CD4-positive, alpha-beta T cell treated with Interleukin-15 for 4 hours (primary cell): ENCODE results near the gene UFSP2.

Experiments used
- DNase-seq: peaks from one replicate; pipeline ENCODE4 v3.0.0-alpha.2; 2020; ENCODE audit warnings: low spot score

The UFSP2 gene

DNA sequence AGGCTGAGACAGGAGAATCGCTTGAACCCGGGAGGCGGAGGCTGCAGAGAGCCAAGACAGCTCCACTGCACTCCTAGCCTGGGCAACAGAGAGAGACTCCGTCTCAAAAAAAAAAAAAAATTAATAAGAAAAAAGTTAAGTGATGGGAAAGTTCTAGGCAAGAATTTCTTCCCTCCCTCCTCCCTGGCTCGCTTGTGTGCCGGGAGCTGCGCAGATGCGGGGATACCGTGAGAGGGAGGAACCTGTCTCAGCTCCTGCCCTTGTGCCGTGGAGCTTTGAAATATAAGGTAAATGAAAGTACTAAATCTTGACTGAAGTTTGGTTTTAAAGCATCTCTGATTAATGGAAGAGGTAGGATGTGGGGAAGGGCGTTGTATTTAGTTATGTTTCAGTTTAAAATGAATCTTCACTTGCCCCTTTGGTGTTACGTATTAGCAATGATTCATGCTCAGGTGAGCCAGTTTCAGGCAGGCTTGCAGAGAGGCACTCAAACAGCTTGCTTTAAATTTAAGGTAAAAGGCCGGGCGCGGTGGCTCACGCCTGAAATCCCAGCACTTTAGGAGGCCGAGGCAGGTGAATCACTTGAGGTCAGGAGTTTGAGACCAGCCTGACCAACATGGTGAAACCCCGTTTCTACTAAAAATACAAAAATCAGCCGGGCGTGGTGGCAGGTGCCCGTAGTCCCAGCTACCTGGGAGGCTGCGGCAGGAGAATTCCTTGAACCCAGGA lies 1.4 kb upstream of the UFSP2 start:
- DNase-seq, result no peak

DNA sequence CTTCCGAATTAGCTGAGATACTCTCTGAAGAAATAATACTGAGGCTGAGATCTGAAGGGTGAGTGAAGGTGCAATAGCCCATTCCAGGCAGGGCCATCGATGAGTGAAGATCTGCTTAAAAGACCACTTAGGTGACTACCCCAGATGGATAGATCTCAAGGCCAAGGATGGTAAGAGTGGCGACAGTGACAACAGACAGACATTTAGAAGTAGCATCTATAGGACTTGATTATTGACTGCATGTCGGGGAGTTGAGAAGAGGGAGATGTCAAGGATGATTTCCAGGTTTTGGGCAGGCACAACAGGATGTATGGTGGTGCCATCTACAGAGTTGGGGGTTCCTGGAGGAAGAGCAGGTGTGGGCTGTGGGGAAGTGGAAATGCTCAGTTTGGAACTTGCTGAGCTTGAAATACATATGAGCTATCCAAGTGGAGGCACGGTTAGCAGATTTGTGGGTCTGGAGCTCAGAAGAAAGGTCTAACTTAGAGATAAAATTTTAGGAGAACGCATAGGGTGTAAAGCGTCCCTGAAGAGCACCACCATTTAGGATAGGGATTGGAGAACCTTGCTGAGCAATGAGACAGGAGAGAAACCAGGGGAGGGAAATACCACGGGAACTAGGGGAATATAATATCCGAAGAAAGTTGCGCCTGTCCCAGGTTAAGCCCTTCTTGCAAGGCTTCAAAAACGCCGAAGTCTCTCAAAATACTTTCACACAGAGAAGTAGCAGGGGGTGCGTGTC lies 688 bp downstream of the UFSP2 start:
- DNase-seq, result peak; percentile 1

DNA sequence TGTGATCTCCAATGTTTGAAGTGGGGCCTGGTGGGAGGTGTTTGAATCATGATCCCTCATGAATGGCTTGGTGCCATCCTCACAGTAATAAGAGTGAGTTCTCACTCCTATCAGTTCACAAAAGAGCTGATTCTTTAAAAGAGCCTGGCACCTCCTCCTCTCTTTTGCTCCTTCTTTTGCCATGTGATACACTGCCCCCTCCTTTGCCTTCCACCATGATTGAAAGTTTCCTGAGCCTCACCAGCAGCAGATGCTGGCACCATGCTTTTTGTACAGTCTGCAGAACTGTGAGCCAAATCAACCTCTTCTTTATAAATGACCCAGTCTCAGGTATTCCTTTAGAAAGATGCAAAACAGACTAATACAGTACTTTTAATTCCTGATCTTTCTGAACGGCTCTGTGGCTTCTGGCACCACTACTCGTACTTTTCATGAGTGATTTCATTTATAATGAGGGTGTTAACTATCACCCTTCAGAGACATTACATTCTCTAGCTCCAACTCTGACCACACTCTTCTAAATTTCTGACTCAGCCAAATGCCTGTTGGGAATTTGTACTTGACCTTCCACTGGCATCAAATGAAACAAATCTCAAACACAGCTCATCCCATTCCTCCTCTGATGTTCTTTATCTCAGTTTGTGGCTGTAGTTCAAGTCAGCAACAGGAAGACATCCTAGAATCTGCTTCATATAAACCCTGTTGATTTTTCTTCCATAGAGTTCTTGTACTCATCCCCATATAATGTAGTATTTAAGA lies 4.2 kb downstream of the UFSP2 start:
- no peak for DNase-seq

DNA sequence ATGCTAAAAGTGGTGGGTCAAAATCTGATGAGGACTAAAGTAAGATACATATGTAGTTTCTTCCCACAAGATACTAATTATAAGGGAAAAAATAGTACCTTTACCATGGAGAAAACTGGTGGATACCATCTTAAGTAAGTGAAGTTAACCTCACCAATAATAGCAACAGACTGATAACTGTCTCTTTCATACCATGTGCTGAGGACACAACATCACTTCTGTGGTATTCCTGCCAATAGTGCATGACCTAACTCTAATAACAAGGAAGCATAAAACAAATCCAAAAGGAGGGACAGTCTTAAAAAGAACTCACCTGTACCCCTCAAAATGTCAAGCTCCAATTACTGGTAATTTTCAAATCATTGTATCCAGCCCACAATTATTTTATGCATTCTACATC lies 8.8 kb downstream of the UFSP2 start:
- no peak for DNase-seq

DNA sequence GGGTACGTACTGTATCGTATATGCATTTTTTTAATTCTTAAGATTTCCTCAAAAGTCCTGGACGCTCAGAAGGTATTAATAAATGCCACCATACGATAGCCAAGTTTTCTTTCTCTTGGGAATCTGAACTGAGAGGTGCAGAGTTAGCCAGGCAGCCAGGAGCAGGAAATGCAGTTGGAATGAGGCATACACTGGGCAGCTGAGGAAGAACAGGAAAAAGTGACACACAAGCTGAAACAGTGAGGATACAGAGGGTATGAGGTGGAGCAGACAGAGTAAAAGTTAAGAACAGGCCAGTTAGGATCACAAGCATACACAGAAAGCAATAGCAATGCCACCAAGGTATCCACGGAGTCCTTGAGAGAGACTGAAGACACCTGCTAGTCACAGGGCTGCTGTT lies 13.4 kb downstream of the UFSP2 start:
- no peak for DNase-seq

DNA sequence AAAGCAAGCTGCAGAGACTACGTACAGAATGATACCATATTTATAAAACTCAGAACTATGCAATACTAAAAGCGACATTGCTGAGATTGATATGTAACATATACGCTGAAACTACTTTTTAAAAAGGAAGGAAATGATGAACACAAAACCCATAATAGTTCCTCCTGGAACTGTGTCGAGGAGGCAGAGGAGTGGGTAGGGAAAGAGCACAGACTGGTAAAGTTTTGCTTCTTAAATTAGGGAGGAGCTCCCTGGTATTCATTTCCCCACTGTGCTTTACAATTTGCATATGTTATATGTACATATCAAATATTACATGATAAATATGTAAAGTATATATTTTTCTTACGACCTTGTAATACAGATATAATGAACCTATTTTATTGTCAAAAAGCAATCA lies 13.9 kb downstream of the UFSP2 start:
- DNase-seq, result no peak

DNA sequence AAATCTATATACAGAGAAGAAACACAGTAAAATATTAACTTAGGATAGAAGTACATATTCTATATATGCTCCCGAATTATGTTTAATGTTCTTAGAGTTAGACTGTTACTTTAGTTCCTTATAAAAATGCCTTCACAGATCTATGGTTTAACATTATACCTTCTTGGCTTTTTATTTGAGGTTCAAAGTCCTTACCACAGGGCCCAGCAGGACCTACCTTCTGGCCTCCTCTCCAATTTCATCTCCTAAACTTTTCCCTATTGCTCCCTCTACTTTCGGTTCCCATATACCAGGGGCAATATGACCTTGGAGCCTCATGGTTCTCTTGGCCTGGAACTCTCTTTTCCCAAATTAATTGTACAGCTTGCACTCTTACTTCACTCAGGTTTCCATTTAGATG lies 17.3 kb downstream of the UFSP2 start:
- no peak for DNase-seq

DNA sequence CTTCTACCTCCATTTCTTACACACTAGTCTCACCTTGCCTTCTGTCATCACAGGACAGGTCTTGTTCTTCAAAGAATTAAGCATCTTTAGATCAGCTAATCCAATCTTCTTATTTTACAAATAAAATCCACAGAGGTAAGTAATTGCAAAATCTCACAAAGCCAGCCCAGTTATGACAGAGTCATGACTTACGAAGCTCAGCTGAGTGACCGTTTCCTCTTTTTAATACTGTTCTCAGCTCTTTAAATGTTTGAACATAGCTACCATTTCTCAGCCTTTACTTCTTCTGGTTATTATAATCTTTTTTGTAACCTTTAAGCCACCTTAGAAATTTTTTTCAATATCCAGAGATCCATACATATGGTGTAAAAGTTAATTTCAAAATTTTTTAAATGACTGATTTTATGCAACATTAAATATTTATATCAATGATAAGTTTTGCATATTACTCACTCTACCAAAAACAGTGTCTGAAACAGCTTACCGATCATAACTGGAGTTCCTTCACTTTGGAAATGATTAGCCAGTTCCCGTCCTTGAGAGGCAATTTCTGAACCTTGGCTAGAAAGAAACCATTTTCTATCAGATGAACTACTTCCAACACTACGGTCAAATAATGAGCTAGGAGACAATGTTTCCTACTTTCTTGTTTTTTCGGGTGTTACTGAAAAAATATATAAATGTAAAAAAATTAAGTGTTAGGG lies 20.3 kb downstream of the UFSP2 start:
- no peak for DNase-seq

DNA sequence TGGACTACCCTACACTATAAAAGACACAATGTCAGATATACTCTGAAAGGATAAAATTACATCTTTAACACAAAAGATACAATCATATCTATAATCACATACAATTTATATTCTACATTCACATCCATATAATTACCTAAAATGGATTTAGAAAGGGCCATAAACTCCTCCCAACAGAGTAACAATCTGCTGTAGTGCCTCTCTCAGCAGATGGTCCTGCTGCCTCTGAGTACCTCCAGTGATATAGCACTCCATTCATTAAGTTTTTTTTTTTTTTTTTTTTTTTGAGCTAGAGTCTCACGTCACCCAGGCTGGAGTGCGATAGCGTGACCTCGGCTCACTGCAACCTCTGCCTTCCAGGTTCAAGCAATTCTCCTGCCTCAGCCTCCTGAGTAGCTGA lies 21.7 kb downstream of the UFSP2 start:
- DNase-seq, result no peak

DNA sequence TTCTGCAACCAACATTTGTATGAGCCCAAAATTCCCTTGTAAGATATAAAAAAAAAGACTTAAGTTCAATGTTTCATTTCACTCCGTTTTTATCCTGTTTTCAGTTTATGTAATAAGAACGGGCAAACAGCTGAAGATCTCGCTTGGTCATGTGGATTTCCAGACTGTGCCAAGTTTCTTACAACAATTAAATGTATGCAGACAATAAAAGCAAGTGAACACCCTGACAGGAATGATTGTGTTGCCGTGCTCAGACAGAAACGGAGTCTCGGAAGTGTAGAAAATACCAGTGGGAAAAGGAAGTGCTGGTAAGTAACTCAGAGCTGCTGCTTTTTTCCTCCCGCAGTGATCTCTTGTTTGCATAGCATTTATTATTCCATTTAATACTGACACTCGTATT lies 26.3 kb downstream of the UFSP2 start:
- no peak for DNase-seq

DNA sequence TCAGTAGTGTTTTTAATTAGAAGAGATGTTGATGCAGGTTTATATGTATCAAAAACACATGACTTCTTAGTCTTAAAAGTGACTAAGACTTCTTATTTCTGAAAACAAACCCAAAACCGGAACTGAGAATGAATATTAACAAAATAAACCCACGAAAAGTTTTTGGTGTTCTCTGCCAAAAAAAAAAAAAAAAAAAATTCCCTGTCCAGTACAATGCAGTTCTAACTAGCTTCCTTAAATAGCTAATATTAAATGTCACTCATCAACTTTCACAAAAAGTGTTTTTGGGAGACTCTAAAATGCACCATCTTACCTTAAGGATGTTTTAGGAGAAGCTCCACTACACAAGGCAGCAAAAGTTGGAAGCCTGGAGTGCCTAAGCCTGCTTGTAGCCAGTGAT lies 27.1 kb downstream of the UFSP2 start:
- no peak for DNase-seq

DNA sequence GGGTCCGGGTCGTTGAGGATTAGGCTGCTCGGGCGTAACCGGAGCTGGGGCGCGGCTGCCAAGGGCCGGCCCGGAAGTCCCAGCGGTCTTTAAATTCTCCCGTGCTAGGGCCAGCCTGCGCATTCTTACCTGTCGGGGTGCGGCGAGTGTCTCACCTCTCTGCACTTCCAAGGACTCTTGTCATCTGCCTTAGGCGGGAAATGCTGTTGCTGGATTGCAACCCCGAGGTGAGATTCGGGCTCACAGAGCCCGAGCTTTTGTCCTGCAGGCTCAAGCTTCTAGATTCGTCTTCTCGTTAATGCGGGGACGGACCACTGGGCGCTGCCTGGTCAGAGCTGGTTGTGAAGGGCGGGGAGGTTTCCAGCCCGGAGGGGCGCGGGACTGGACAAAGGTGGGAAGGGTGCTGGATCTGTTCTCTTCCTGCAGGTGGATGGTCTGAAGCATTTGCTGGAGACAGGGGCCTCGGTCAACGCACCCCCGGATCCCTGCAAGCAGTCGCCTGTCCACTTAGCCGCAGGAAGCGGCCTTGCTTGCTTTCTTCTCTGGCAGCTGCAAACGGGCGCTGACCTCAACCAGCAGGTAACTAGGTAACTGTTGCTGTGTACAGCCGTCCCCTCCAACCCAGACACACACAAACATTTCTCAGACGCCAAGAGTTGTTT lies 28.9 kb downstream of the UFSP2 start, which contains the start of gene ANKRD37:
ANKRD37 (plus strand) TSS at position 118 of the 662 bp plus-strand sequence; CDS start at position 201, 83 bp downstream.
- no peak for DNase-seq

DNA sequence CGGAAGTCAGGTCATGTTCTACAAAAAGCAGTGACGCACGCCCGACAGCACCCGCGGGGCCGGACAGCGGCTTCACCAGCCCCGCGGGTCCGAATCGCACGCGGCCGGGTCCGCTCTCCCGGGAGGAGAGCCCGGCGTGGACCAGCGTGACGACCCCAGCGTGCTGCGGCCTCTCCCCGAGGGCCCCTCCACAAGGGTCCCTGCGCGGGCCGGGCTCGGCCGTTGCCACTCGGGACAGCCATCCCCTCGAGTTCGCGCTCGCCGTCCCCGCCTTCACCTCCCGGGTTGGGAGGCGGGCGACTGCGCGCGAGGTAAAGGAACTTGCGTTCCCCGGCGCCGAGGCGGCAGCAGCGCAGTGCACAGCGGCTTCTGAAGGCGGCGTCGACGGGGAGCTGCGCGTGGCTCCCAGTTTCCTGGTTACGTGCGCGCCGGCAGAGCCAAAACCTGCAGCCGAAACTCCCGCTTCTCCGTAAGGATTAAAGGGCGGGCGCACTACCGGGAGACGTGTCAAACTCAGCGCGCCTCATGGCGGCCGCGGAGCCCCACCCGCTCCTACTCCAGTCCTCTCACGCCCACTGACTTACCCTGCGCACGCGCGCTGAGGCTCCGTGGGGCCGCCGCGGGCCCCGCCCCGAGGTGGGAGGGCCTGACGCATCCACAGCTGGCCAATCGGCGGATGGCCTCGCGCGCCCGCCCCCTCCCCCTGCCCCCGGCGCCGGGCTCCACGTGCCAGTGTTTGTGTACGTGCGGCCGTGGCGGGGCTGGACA lies 29.6 kb downstream of the UFSP2 start:
- peak; percentile 97 for DNase-seq

DNA sequence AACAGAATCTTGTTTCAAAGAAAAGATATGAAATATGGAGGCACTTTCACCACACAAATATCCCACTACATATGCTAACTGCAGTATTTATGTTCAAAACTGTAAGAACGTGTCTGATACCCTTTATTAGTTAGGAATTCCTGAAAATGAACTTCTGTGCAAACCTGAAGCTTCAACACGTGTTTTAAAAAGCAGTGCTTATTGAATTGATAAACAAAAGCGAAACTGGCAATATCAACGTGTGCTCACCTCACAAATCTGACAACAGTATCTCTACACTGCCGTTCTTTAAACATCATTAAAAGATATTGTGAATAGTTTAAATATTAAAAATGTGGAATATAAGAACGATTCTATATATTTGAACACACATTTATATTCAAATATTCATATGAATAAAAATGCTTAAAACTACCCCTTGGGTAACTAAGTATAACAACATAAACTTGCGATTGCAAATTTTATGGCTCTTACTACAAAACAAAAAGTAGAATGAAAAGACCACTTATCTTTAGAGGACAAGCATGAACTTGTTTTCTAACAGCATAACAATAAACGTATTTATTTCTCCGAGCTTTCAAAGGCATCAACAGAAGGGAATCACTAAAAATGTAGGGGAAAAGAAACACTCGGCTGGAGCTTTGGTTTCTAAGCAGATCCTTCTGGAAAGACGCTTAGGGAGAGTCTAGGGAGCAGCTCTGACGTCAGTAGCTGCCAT lies 30.4 kb downstream of the UFSP2 start, which contains the start of gene LRP2BP:
LRP2BP (minus strand) TSS at position 687 of the 718 bp plus-strand sequence. CDS start 17,738 bp downstream, outside the sequence.
- peak; percentile 13 for DNase-seq

DNA sequence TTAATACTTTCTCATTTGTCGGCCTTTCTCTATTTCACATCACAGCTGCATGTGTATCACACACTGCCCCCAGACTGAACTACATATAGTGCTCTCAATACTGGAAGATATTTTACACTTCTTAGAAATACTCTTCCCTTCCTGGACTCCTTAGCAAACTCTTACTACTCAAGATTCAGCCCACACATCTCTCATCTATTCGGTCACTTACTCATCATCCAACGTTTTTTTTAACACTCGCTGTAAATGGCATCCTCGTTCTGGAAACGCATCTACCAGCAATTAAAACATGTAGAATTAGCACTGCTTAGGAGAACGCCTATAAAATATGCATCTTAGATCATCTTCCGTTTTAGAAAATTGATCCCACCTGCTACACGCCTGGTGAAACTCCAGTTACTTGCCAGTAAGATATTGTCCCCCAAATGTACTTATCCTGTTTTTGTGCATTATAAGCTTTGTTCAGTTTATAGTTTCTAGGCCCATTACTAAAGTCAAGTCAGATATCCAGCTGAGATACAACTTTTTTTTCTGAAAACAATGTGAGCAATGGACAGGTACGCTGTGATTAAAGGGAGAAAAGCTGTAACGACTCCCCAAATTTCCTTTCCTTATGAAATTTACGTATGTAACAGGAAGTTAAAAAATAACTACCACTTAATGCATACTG lies 31.1 kb downstream of the UFSP2 start:
- peak; percentile 49 for DNase-seq

DNA sequence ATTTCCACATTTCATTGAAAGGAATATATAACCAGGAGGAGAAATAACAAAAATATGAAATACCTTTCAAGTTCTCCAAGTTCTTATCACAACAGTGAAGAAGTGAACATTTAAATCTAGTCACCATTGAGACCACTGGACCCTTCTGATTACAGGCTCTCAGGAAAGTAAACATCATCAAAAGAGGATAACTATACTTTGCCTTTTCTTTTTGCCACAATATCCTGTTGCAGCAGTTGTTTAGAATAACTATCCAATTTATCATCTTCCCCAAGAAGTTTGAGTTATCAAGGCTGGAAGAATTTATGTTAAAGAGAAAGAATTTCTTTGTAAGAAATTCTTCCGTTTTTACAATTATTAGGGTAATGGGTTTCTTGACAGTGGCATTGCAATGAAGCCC lies 33.6 kb downstream of the UFSP2 start:
- DNase-seq, result no peak

DNA sequence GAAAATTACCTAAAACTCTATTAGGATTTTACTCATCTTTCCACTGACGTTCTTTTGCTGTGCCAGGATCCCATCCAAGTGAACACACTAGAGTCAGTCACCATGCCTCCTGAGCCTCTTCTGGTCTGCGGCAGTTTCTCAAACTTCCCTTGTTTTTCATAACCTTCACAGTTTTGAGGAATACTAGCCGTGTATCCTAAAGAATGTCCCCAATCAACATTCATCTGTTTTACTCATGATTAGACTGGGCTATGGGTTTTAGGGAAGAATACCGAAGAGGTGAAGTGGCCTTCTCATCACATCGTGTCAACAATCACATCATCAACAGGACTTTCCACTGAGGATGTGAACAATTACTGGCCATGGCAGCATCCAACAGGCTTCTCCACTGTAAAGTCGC lies 34.8 kb downstream of the UFSP2 start:
- DNase-seq, result no peak

DNA sequence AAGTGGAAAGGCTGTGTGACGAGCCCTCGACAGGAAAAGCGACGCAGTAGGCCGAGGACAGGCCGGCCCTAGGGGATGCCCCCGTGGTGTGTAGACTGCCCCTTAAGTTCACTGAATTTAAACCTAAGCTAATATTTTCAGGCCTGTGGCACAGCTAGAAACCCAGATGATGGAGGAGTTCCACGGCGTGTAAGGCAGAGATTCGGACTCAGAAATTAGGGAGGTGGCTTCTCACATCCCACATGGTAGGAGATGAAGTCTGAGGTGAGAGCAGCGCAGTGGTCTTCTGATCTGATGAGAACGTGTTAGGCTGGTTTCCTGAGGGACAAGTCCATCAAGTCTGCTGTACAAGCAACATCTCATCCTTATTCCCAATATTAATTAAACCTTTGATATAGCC lies 37.8 kb downstream of the UFSP2 start:
- DNase-seq, result no peak

DNA sequence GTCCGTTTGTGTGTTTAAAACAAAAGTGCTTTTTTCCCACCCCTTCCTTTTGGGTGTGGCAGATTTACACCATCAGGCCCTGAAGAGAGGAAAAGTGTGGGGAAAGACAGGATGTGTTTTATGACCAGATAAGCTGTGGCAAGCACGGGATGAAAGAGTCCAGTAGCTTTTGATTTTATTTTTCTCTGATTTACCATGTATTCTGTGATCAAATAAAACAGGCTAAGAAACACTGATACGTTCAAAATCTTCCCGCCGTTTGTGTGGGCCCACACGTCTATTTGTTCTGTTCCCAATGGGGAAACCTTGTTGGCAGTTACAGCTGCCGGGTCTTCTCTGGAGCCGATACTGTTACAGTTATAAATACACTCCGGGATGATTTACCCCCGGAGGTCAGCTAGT lies 40.8 kb downstream of the UFSP2 start:
- DNase-seq, result no peak

DNA sequence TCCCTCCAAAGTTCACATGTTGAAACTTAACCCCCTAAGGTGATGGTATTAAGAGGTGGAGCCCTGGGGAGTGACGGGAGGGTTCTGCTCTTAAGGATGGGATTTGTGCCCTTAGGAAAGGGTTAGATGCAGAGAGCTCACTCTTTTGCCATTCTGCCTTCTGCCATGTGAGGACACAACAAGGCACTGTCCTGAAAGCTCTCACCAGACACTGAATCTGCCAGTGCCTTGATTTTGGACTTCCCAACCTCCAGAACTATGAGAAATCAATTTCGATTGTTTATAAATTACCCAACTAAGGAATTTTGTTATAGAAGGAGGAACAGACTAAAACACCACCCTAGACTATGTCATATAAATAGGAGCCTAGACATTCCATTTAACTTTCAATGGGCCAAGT lies 41.7 kb downstream of the UFSP2 start:
- no peak for DNase-seq
